ENCODE results near the gene PCYOX1L.

DNA sequence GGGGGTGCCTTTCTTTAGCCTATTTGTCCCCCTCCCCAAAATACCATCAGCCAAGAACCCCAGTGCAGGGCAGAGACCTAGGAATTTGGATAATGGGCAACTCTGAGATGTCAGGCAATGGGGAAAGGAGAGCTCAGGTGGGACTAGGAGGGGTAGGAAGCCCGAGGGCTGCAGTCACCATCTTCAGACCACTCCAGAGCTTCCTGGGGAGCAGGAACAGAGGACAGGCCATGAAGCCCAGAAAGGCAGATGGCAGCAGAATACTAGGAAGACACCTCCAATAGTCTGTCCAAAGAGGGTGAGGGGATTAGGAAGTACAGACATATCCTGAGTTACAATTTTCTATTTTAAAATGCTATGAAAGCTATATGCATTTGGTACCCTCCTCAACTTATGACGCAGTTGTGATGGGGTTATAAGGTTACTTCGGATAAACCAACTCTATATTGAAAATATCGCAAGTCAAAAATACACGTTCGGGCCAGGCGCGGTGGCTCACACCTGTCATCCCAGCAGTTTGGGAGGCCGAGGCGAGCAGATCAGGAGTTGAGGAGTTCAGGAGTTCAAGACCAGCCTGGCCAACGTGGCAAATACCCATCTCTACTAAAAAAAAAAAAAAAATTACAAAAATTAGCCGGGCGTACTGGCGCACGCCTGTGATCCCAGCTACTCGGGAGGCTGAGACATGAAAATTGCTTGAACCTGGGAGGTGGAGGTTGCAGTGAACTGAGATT, 55.8 kb downstream of the PCYOX1L start:
- TF ChIP-seq, protein P1, sequence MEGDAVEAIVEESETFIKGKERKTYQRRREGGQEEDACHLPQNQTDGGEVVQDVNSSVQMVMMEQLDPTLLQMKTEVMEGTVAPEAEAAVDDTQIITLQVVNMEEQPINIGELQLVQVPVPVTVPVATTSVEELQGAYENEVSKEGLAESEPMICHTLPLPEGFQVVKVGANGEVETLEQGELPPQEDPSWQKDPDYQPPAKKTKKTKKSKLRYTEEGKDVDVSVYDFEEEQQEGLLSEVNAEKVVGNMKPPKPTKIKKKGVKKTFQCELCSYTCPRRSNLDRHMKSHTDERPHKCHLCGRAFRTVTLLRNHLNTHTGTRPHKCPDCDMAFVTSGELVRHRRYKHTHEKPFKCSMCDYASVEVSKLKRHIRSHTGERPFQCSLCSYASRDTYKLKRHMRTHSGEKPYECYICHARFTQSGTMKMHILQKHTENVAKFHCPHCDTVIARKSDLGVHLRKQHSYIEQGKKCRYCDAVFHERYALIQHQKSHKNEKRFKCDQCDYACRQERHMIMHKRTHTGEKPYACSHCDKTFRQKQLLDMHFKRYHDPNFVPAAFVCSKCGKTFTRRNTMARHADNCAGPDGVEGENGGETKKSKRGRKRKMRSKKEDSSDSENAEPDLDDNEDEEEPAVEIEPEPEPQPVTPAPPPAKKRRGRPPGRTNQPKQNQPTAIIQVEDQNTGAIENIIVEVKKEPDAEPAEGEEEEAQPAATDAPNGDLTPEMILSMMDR (IDR thresholded peaks at IDR 0.05), result no peak
- TF ChIP-seq, protein P2, sequence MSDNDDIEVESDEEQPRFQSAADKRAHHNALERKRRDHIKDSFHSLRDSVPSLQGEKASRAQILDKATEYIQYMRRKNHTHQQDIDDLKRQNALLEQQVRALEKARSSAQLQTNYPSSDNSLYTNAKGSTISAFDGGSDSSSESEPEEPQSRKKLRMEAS (IDR thresholded peaks at IDR 0.05), result no peak
- TF ChIP-seq, protein P3, sequence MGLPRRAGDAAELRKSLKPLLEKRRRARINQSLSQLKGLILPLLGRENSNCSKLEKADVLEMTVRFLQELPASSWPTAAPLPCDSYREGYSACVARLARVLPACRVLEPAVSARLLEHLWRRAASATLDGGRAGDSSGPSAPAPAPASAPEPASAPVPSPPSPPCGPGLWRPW (IDR thresholded peaks at IDR 0.05), result no peak
- TF ChIP-seq RFX5 (IDR thresholded peaks at IDR 0.05) (no peak), CBX8 (IDR thresholded peaks at IDR 0.05) (no peak), ESRRA (IDR thresholded peaks at IDR 0.05; ENCODE audit: borderline replicate concordance, low read length) (no peak)
